Forelimb muscle (tissue), 1 donor: ENCODE measurements around the gene ZNF804B. TPM values are rescaled to one million over a fixed set of nuclear protein-coding genes. Genes with fewer than 3 reads are reported as not detected.

Experiments used
- DNase-seq: peaks from one replicate; pipeline ENCODE4 v3.0.0-alpha.2; 2013; ENCODE audit warnings: low read depth
- polyA plus RNA-seq: library from polyadenylated mRNA; unstranded; fragments of 120-200 nt; gene quantifications from one replicate; pipeline ENCODE4 v1.2.1, GENCODE V29; 2013; ENCODE audit not compliant: insufficient read length

Gene ZNF804B
- not detected for polyA plus RNA-seq

DNA sequence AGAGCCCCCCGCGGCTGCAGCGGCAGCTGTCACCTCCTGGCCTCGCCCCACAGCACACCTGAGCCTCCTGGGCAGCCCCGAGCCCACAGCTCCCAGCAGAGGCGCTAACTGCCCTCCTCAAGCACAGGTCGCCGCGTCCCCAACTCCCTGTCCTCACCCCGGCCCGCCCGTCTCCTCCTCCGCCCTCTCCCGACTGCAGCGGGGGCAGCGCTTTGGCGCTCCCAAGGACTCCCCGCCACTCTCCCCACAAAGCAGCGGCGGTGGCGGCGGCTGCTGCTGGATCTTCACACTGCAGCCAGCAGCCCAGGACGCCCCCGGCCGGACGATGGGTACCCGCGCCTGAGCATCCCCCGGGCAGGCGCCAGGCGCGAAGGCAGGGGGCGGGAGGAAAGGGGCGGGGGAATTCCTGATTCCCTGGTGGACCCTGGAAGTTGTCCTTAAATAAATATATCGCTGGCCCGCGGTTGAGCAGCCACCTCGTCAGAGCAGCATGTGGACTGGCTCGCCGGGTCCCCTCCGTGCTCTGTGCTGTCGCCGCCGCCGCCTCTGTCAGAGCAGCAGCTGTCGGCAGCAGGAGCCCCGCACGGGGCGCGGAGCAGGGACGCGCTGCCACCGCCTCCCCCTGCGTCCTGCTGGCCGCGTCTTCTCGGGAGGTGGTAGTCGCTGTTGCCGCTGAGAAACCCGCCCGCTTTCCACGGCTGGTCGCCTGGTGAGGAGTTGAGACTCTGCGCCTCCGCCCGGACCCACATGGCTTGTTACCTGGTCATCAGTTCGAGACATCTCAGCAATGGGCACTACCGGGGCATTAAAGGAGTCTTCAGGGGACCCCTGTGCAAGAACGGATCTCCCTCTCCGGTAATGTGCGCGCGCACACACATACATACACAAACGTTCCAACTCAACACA lies at the start of gene ZNF804B:
TSS of gene ZNF804B (plus strand) at position 471 of the 906 bp plus-strand sequence. CDS start at position 748, 277 bp downstream.
- no peak for DNase-seq

DNA sequence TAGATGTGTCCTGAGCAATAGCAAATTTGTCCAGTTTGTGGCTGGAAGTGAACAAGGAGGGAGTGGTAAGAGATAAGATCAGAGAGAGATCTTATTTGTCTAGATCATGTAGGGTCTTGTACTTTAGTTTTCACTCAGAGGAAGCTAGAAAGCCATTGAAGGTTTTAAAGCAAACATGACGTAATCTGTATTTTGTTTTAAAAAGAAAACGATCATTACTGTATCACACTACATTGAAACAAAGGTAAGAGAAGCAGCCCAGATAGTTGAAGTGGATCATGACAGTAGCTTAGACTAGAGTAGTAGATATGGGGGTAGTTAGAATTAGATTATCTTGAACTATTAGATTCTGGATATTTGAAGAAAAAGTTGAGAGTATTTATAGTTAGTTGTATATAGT lies 23.6 kb upstream of the ZNF804B start:
- no peak for DNase-seq

DNA sequence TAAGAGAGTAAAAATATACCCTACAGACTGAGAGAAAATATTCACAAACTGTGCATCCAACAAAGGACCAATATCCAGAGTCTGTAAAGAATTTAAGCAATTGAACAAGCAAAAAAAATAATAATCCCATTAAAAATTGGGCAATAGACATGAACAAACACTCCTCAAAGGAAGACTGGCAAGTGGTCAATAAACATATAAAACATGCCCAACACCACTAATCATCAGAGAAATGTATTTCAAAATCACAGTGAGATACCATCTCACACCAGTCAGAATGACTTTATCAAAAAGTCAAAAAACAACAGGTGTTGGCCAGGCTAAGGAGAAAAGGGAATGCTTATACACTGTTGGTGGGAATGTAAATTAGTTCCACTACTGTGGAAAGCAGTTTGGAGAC lies 21.9 kb upstream of the ZNF804B start:
- no peak for DNase-seq

DNA sequence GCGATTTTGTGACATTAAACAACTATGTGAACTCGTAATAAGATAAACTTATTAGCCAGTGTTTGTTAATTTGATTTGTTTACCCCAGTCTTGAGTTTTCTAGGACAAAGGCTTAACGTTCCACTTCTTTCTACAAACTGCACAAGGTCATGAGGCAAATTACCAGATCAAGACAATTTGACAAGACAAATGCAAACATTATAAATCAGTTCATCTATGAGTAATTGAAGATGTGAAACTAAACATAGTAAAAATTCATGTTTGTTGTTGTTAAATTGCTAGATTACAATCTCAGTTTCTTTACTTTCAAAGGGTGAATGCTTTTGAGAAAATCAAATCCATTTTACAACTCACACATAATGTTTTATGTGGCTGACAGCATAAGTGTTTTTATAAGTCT lies 13.4 kb upstream of the ZNF804B start:
- no peak for DNase-seq

DNA sequence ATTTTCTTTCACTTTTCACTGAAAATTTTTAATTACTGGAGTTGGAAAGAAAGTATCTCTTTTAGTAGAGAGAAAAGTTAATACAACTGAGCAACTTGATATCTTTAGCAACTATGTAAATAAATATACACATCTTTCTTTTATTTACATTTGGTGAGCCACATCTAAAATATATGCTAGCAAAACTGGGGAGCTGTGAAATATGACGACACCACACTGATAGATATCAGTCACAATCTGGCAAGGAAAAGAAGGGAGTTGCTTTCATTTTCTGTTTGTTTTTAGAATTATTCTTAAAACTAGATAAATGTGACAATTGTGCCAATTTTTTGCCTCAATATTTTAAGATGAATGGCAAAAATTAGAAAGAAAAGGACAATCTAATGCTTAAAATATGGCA lies 2.7 kb upstream of the ZNF804B start:
- DNase-seq, result no peak

DNA sequence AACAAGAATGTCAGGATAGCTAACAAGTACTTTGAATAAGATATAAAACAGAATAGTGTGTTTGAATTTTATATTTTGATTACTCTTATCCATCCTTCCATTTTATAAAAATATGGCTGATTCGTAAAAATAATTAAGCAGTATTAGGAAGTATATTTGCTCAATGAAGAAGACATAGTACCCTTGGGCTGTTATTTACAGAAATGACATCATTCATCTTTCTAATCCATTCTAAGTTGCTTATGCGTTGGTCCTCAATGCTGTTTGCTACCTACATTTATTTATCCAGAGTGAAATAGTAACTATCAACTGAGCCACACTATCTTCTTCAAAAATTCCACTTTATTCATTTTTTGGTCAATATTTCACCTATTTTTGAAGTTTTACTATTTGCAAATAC lies 2.1 kb upstream of the ZNF804B start:
- DNase-seq, result no peak

DNA sequence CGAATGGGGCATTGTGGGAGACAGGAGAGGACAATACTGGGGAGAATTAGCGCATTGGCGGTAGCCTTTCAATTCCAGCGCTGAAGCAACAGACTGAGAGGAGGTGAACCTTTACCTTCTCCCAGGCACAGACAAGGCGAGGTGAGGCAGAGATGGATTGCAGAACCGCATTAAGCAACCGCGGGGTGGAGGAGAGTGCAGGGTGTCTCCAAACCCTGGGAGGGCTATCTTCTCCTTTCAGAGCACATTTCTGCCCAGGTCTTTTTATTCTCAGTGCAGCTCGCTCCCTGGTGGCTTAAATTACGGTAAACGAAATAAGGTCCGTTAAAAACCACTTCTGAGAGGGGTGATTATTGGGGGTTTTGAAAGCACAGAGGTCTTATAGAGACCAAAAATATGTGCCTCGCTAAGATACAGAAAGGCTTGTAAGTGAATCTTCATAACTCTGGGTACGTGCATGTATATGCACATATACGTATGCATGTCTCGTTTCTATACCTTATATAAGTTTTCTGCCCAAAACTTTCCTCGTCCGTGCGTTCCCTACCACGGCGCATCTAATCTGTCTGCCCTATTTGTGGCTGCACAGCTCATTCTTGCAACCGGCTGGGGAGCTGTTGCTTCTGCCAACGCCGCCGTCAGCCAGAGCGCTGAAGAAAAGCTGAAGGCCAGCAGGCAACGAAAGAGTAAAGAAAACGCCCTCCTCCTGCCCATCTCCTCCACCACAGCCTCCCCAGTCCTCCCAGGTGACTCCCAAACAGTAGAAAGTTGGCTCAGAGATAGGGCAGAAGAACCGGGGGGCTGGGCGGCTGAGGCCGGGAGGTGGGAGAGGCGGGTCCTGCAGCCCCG lies 895 bp upstream of the ZNF804B start:
- no peak for DNase-seq

DNA sequence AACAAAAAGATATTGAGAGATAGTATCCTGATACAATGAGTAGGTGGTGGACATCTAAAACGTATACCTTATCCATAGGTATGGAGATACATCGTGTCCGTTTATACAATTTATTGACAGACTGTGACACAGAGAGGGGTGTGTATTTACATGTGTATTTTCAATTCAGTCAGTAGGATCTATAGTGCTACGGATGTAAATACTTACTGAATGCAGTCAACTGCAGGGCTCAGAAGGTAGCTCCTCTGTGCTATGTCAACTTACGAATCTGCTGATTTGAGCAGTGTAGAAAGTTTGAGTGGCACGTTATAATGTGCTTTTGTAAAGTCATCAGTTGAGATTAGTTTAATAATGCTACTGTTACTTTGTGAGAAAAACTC lies 626 bp downstream of the ZNF804B start:
- no peak for DNase-seq

DNA sequence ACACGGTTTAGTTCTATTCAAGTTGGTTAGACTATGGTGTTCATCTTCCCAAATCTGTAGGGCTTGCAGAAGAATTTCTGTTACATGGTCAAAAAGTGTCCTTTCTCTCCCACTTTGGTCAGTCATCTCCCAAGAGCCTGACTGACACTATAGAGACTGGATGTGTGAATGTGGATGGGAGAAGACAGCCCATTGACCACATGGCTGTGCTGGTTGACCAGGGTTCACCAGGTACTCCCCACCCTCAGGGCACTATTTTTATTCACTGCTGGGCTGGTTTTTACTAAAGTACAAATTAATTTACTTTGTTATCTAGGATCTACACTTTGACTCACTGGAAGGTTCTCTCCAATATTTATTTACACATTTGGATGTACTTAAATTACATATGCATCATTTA lies 2.3 kb downstream of the ZNF804B start:
- DNase-seq, result no peak

DNA sequence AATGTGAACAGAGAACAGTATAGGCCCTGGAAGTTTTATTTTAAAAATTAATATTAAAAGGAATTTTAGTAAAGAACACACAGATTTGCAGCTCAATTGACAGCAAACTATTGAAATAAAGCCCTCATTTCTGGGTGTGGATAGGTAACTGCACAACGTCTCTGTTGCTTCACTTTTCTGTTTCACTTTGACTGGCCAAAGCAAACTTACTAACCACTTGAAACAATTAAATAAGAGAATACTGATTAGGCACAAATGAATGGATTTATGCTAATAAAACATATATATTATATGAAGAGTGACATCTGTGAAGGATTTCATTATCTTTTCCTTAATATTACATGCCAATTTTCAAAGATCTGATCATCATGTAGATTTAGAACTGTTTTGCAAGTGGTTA lies 11.9 kb downstream of the ZNF804B start:
- DNase-seq, result no peak

DNA sequence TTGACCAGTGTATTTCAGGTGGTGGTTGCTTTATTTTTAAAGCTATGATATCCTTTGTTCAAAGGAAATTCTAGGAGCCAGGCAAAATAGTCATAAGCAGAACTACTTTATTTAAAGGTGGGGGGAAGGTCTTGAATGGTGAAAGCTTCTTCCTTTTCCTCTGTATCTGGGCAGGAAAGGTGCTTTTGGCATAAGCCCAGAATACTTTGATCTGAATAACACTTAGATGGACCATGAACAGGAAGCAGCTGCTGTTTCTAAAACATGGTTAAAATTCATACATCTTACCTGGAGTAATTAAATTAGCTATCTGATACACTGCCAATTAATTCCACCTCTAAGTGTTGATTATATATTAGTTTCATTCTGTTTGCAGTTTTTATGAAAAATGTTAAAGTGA lies 13.3 kb downstream of the ZNF804B start:
- DNase-seq, result no peak

DNA sequence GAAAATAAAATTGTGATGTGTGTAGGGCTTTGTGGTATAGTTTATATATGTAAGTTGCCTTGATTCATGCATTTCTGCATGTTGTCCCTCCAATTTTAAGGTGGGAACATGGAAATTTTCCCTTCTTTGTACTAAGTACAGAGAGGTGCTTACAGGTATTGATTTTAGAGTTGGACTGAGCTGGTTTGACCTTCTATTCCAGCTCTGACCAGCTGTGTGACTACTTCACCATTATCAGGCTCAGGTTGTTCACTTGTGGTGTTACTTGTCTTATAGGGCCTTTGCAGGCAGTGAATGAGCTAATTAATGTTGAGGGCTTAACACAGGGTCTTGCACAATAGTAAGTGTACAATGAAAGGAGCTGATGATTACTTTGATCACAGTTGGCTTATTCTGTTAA lies 16.3 kb downstream of the ZNF804B start:
- DNase-seq, result no peak

DNA sequence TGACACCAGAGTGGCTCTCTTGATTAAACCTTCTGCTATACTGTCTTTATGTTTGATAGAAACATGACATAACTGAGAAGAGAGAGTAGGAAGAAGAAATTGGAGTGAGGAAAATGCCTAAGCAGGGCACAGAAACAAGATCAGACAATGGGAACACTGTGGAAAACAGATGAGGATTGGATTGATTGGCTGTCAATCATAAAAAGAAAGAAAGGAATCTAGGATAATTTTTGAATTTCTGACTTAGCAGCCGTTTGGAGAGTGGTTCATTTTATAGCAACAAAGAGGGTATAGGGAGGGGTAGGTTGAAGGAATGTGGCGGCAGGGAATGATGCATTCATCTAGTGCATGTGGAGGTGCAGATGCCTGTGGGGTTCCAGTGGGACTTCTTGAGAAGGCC lies 28.3 kb downstream of the ZNF804B start:
- DNase-seq, result no peak

DNA sequence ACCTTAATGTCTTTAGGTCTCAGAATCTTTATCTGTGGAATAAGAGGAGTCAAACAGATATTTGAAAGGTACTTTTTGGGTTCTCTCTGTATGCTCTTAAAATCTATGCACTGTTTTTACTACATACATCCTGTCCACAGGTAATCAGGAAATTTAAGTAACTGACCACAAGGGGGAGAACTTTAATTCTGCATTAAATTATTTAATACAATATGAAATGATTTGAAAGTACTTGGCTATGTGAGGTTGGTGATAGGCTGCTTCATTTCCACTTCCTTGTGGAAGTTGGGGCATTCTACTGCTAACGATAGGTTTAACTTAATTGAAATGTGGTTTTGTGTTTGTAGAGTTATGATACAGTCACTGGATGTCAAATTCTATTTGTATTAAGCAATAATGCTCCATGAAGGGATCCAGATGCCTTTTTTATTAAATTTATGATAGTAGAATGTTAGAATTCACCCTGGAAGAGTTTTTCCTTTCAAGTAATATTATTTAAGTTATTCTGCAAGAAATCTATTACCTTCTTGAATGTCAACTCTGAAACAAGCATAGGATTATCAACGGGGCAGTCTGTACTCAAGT lies 30.1 kb downstream of the ZNF804B start:
- no peak for DNase-seq

DNA sequence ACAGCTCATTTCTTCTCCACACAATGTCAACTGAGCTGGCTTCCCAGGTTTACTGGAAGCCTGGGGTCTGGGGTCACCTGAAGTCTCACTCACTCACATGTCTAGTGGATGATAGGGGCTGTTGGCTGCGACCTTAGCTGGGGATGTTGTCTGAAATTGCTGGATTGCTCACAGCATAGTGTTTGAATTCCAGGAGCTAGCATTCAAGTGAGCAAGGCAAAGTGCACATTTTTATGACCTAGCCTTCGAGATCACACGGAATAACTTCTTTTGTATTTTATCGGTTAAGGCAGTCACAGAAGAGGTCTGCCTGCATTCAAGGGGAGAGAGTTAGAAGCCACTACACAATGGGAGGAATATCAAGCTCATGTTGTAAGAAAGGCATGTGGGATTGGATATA lies 32.4 kb downstream of the ZNF804B start:
- DNase-seq, result no peak

DNA sequence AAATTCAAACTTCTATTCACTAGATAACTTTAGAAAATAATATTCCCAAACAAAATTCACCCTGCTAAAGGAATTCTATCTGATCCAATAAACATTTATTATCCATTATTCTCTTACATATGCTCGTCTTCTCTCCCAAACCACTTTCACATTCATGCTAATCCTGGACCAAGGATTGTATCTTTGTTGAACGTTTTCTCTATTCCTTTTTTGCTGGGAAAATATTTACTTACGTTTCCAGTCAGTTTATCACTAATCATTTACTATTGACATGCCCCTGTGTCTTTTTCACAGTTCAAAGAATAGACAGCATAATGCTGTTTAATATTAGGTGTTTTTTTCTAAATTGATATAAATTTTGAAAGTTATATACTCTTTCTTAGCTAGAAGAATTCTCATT lies 32.9 kb downstream of the ZNF804B start:
- no peak for DNase-seq

DNA sequence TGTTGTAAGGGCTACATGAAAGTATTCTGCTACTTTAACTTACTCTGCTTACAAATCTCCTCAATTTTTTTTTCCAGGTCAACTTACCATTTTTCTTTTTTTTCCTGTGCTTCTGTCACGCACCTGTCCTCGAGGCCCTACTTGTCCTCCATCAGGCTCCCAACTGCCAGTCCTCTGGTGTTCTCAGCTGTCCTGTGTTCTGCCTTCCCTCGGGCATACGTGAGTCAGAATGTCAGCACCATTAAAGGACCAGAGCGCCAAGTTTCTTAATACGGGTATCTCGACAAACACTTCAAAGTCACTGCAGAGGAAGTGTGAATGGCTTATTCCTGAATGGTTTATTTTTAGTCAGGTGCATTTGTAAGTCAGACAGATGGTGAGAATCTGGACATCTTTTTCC lies 36.1 kb downstream of the ZNF804B start, which contains the start of gene TEX47:
TSS of gene TEX47 (minus strand) at position 185 of the 400 bp plus-strand sequence. CDS start 795 bp downstream, outside the sequence.
- DNase-seq, result no peak

DNA sequence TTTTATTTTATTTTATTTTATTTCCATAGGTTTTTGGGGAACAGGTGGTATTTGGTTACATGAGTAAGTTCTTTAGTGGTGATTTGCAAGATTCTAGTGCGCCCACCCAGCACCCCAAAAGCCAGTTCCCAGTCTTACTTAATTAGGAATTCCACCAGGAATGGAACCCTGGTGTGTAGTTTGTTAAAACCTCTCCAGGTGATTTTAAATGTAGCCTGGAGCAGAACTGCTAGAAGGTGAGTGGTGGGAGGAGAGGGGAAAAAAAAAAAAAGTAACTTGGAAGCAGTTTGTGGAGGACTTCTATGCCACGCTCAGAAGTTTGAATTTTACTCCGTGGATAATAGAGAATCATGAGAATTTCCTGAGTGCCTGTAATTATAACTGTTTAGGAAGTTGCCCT lies 41.5 kb downstream of the ZNF804B start:
- no peak for DNase-seq

DNA sequence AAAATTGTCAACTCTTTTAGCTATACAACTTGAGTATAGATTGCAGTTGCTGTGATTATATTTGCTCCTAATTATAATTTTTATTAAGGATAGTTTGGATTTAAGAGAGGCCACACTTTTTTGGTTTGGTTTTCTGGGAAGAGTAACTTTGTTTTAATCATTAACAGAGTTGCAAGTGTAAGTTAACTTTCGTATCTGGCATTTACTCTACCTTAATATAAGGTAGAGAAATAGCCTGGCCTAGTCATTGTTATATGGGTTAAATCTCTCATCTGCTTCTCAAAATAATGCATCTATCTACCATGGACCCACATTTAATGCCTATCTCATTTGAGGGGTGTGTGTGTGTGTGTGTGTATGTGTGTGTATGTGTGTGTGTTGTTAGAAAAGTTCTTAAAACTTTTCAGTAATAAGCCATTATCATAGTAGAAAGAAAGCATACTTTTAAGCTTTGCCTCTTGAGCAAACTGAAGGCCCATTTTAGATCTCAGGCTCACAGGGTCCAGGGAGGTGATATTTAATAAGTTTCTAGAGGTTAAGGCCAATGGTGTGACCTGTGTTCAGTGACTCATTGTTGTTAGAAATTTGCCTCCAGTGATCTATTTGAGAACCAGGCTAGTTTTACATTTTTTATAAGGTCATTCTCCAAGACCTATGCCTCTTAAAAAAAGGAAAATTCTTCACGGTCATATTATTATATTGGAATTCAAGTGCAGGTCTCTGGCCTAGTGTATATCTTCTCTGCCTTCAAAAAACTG lies 47.0 kb downstream of the ZNF804B start:
- DNase-seq, result no peak

DNA sequence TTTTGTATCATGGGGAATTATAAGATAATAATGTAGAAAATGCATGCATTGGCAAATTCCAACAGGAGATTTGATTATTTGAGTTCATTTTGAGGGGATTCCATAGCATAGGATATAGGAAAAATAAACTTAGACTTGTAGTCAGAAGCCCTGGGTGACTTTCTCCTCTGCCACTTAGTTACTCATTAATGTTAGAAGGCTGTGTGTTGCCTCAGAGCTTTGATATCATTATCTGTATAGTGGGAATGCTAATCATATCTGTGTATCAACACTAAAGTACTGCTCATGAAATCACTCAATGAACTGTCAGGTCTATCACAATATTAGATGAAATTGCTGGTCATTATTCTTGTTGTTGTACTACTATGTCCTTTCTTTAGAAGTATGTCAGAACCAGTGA lies 59.1 kb downstream of the ZNF804B start:
- no peak for DNase-seq

DNA sequence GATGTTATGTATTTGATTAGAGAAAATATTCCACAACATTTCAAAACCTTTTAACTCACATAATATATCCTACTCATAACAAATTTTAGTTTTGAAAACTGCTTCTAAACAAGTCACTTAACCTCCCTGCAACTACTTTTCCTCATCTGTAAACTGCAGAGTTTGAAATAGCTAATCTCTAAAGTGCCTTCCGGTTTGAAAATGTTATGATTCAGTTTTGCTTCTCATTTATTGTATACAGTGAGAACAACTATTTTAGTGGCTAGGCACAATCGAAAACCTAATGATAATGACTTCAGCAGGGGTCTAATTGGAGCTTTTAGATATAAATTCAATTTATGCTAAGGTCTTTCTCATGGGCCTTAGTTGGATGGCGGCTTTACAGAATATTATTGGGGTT lies 66.7 kb downstream of the ZNF804B start:
- DNase-seq, result no peak
